Mononuclear cell (primary cell): ENCODE results near the gene GRIK2. TPM values are rescaled to one million over a fixed set of nuclear protein-coding genes. Genes with fewer than 3 reads are reported as not detected.

Experiments
- H3K27me3 ChIP-seq: 2 replicates; pipeline ENCODE4 v1.6.0; 2011; ENCODE audit warnings: low read length, control low read depth; ENCODE audit not compliant: insufficient read depth
- H3K4me1 ChIP-seq: 2 replicates; pipeline ENCODE4 v1.5.1; 2011; ENCODE audit warnings: mild to moderate bottlenecking, low read length, control low read depth; ENCODE audit not compliant: insufficient read depth
- H3K4me3 ChIP-seq: 2 replicates; pipeline ENCODE4 v1.5.1; 2011; ENCODE audit warnings: mild to moderate bottlenecking, low read length, moderate library complexity
- H3K9me3 ChIP-seq: 2 replicates; pipeline ENCODE4 v1.5.1; 2011; ENCODE audit warnings: low read depth, mild to moderate bottlenecking, control low read depth, low read length
- total RNA-seq: library from RNA; depleted of rRNA; stranded (reverse); fragments of >200 nt; gene quantifications from one replicate; pipeline ENCODE4 v1.2.3, GENCODE V29; 2012

Gene GRIK2
- total RNA-seq, 1 donor, result not detected

DNA sequence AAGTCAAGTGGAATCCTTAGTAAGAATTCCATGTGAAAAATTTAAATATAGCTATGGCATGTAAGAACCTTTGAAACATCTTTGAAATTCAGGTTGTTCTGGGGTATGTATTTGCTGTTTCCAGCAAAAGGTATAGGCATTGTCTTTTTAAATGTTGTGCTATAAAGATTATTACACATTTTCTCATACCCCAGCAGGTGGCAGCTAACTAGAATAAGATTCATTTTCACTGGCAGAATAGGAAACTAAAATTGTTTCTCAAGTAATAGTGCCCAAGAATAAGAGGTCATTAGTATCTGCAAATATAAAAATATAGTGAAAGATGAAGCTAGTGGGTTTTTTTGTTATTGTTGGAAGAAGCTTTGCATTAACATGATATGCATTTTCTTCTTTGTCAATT lies 1.8 kb downstream of the GRIK2 start:
- Histone ChIP-seq H3K4me3 (no peak overlapping the region), H3K4me1 (no peaks in the 10 kb centered on the region), H3K27me3 (peaks cover 74% of the 10 kb centered on the region), H3K9me3 (no peaks in the 10 kb centered on the region)

DNA sequence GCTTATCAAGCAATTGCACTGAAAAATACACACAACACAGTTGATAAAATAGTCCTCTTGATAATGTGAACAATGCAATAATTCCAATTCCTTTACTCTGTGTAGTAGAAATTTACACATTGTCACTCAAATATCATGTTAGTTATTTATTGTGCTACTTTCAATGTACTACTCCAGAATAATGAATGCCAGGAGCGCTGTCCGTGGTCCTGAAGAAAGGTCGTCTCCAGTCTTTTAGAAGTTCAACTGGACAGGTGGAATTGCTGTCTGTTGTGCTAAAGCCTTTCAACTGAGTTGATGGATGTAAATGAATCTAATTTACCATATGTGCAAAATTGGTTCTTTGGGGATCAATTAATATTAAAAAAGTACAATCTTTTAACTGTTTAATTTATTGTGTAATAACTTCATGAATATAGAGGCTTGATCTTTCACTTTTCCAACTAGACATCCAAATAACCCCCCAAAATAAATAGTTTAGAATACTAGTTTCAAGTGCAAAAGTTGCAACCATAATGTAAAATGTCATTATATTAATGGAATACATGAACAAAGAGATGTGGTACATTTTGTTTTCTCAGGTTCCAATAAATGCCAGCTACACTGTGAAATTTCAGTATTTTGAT lies 3.2 kb downstream of the GRIK2 start:
- no peaks in the 10 kb centered on the region for H3K9me3 ChIP-seq
- no peaks in the 10 kb centered on the region for H3K4me1 ChIP-seq
- H3K27me3 ChIP-seq, result peaks cover 82% of the 10 kb centered on the region
- no peak overlapping the region for H3K4me3 ChIP-seq

DNA sequence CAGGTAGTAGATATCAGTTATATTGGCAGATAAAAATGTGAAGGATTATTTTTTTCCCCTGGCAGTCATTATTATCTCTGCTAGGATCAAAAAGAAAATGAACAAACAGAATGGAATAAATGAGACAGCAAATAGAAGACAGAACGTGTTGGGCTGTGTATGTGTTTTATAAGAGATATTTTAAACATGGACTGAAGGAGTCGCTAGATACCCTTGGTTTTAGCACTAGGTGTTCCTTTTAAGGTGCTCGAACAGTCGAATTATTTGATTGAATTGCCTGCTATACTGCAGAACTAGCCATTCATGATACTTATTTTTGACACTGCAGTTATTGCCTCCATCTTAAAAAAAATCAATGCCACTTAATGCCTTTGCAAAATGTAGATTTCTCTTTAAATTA lies 3.7 kb downstream of the GRIK2 start:
- Histone ChIP-seq H3K4me3 (no peak overlapping the region), H3K27me3 (peaks cover 85% of the 10 kb centered on the region), H3K9me3 (no peaks in the 10 kb centered on the region), H3K4me1 (no peaks in the 10 kb centered on the region)

DNA sequence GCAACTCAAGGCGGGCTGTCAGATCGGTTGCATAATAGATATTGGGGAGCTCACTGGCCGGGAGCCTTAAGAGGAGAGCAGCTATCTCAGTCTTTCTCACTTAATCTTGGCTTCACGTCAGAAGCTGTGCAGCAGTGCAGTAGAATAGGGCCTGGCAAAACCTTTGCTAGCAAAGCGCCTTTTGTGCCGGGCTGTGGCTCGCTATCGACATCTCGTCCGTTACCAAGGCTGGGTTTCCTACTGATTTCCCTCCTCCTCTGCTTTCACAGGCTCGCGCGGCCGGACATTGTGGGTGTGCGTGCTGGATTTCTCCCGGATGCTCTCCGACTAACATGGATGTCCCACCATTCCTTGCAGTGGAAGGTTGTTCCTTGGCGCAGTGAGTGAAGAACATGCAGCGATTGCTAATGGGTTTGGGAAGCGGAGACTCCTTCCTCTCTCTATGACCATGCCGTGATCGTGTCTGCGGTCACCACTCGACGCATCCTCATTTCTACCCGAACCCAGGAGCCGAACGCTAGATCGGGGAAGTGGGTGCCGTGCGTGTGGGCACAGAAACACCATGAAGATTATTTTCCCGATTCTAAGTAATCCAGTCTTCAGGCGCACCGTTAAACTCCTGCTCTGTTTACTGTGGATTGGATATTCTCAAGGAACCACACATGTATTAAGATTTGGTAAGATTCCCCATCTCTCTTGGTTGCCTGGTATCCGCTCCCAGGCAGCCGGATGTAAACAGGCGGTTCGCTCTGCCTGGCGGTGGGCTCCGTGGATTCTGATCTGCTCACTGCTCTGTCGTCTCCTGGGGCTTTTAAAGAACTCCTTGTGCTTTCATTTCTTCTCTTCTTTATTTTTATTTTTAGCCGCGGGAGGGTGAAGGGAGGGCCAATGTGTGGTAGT lies 5.5 kb downstream of the GRIK2 start:
- Histone ChIP-seq H3K9me3 (no peaks in the 10 kb centered on the region), H3K27me3 (peaks cover 85% of the 10 kb centered on the region), H3K4me3 (no peak overlapping the region), H3K4me1 (no peaks in the 10 kb centered on the region)

DNA sequence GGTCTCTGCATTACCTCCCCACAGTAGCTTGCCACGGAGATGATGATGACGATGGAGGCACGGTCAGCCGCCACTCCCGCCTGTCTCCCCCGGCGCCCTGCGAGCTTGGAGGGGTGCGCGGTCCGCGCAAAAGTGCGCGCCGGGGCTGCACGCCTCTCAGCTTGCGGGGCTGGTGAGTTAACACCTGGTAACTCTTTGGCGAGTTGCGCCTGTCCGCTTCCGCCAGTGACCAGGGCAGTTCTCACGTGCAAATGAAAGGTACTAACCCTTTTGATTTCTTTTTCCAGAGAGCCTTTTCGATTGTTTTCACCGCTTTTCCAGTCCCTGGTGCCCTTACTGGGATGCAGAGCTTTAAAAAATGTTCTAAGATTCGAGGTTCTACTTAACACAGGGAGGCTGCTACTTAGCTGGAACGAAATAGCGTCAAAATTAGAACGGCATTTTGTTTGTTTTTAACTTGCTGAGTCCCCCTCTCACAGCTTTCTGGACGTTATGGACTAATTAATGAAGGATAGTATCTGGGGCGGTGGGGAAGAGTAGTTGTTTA lies 6.2 kb downstream of the GRIK2 start:
- peaks cover 77% of the 10 kb centered on the region for H3K27me3 ChIP-seq
- H3K9me3 ChIP-seq, result no peaks in the 10 kb centered on the region
- no peaks in the 10 kb centered on the region for H3K4me1 ChIP-seq
- H3K4me3 ChIP-seq, result no peak overlapping the region

DNA sequence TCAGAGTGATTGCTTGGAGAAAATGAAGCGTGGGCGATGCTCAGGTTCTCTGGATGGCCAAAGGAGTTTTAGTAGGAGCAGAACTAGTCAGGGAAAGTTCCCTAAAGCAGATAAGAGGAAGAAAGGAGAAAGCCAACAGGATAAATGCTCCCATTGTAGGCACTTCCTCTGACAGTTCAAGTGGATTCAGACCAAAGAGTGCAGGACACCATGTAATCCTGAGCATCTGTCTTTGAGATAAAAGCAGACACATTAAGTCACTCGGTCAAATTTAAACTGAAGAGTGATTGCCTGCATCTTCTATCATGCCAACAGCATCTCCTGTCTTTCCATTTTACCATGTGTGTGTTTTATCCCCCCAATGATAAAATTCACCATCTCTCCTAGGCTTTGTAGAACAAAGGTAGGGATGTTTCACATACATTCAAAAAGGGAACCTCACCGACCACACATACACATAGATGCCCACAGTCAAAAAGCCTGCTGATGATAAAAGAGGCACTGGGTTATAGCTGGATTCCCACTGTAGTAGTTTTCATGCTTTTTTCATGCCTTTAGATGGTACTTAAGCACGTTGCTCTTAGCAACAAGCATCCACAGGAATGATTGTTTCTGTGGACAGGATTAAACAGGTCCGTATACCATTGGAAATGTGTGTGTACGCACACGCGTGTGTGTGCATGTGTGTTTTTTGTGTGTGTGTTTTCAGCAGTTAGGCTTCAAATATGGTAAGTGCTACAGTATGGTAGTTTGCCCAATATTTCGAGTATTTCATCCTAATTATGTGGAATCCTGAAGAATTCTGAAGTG lies 7.0 kb downstream of the GRIK2 start:
- Histone ChIP-seq H3K4me1 (no peaks in the 10 kb centered on the region), H3K27me3 (peaks cover 69% of the 10 kb centered on the region), H3K4me3 (no peak overlapping the region), H3K9me3 (no peaks in the 10 kb centered on the region)

DNA sequence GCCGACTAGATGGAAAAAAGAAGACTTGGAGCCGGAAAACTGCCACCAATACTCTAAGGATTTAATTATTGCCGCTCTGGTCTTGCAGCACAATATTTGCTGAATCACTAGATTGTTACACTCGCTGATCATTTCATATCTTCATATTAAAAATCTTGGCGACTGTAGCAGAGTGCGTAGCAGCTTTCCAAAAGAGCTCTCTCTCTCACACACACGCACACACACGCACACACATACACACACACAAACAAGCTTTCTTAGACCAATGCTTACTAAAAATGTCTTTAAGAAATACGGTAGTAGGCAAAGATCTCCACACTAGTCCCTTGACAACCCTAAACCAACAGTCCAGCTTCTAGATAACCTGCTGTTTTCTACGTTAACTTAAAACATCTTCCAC lies 7.7 kb downstream of the GRIK2 start:
- H3K4me3 ChIP-seq, result no peak overlapping the region
- H3K4me1 ChIP-seq, result no peaks in the 10 kb centered on the region
- H3K27me3 ChIP-seq, result peaks cover 63% of the 10 kb centered on the region
- no peaks in the 10 kb centered on the region for H3K9me3 ChIP-seq

DNA sequence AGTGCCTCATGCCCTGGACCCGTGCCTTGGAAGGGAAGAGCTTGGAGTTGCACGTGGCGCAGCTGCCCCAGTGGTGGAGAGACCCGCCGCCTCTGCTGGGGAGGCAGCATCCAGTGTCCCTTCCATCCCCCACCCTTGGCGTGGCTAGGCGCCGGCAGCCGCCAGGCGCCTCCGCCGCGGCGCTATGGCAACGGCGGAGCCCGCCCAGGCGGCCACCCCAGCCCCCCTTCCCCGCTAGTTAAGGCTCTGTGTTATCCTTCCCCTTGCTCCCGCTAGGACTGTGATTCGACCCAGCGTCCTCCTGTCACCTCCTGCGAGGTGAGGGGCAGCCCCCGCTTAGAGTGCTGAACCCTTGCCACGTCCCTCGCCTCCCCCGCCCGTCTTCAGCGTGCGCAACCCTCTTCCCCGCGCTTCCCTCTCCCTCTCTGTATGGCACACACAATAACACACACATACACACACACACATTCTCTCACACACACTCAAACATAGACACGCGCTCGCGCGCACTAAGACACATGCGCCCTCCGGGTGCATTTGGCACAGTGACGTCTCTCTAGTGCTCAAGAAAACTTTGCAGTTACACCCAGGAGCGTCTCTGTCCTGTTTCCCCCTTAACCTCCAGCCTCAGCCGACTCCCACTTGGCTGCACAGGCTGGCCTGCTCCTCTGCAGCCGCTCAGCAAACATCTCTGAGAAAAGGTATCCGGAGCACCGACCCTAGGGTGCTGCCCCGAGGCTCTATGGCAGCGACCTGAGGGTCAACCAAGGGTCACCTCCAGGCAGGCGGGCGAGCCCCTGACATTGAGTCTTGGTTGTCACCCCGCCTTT lies 8.5 kb downstream of the GRIK2 start:
- peaks cover 62% of the 10 kb centered on the region for H3K27me3 ChIP-seq
- no peaks in the 10 kb centered on the region for H3K4me1 ChIP-seq
- no peak overlapping the region for H3K4me3 ChIP-seq
- no peaks in the 10 kb centered on the region for H3K9me3 ChIP-seq

DNA sequence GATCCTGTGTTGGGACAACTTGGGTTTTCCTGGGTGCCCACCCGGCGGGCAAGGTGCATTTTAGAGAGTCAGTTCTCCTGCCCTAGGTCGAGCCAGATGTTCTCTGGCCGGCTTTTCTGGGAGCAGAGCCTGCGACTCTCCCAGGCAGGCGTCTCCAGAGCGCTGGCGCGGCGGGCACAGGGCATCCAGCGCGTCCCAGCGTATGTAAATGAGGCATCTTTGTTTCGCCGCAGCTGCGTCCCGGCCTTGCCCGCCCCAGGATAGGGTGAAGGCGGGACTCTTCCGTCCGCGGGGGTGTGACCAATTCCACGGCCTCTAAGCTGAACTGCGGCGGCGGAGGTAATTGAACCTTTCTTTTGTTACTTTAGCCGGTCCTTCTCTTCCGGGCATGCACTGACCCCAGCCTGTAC lies 9.1 kb downstream of the GRIK2 start:
- Histone ChIP-seq H3K27me3 (peaks cover 58% of the 10 kb centered on the region), H3K9me3 (no peaks in the 10 kb centered on the region), H3K4me1 (no peaks in the 10 kb centered on the region), H3K4me3 (no peak overlapping the region)

DNA sequence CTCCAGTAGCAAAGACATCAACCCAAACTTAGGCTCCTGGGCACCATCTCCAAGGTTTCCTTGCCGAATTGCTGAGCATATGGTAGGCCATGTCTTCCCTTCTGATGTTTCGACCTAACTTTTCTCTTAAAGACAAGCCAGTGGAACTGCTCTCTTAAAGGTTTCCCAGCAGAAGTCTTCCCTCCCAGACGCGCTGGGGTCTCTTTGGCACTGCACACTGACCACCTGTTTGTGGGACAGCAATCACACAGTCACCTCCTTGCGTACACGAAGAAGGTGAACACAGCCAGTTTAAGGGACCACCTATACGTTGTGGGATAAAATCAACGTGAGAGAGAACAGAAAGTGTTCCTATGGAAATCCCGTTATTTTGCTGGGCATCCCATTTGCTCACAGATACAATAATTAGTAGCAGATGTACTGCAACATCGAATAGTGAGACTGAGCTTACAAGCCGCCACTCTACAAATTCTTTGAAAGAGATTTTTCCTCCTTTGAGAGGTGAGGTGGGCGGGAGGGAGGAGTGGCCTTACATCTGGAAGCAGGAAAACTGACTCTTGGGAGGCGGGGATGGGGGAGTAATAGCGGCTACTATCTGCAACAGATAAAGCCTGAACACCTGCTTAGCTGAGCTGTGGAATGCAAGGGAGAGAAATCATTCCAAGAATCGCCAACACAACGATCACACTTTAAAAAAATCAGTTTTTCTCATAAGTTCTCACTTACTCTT lies 9.9 kb downstream of the GRIK2 start:
- Histone ChIP-seq H3K4me3 (no peak overlapping the region), H3K4me1 (no peaks in the 10 kb centered on the region), H3K27me3 (peaks cover 52% of the 10 kb centered on the region), H3K9me3 (no peaks in the 10 kb centered on the region)

DNA sequence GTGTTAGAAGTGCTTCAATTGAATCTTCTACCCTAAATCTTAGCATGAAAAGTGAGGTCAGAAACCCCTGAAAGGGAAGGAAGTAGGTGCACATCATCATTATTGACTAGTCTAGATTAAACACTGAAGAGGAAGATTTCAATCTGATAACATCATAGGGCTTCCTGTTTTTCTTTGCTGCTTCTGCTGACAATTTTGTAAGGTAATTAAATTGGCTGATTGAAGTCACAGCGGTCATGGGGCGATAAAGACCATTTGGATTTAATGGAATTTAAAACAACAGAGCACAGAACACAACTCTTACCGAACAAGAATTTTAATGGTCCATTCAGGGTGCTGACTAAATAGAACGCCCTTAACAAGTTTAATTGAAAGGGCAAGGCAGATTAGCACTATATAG lies 11.3 kb downstream of the GRIK2 start:
- no peaks in the 10 kb centered on the region for H3K4me1 ChIP-seq
- H3K4me3 ChIP-seq, result no peak overlapping the region
- peaks cover 38% of the 10 kb centered on the region for H3K27me3 ChIP-seq
- H3K9me3 ChIP-seq, result no peaks in the 10 kb centered on the region

DNA sequence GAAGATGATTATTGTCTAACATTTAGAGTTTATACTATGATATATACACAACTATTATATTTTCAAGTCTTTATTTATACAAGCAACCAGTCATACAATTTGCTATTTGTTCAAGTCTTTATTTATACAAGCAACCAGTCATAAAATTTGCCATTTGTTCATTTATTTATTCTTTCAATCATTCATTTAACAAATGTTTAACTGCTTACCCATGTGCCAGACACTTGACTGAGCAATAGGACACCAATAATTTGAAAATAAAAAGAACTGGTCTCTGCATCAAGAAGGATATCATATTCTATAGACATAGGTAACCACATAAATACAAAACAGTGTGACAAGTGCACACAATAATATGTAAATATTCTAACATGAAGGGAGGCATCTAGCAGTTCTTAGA lies 20.3 kb downstream of the GRIK2 start:
- no peaks in the 10 kb centered on the region for H3K27me3 ChIP-seq
- no peaks in the 10 kb centered on the region for H3K9me3 ChIP-seq
- H3K4me1 ChIP-seq, result no peaks in the 10 kb centered on the region
- no peak overlapping the region for H3K4me3 ChIP-seq

DNA sequence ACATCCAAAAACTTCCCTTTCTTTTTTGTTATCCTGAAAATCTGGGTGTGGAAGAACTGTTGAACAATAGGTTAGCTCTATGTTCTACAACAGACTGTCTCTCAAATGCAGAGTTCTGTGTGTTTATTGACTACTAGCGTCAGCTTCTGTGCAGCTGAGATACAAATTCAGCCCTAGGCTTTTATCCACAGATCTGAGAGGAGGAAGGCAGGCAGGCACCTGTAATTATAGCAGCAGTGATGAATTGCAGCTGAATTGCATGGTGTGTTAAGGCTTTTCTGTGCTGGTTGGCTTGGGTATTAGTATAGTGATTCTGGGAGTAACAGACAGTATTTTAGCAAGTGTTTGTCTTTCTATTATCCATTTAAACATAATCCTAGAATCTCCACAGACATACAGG lies 24.4 kb downstream of the GRIK2 start:
- H3K4me3 ChIP-seq, result no peak overlapping the region
- no peaks in the 10 kb centered on the region for H3K27me3 ChIP-seq
- H3K9me3 ChIP-seq, result no peaks in the 10 kb centered on the region
- H3K4me1 ChIP-seq, result no peaks in the 10 kb centered on the region

DNA sequence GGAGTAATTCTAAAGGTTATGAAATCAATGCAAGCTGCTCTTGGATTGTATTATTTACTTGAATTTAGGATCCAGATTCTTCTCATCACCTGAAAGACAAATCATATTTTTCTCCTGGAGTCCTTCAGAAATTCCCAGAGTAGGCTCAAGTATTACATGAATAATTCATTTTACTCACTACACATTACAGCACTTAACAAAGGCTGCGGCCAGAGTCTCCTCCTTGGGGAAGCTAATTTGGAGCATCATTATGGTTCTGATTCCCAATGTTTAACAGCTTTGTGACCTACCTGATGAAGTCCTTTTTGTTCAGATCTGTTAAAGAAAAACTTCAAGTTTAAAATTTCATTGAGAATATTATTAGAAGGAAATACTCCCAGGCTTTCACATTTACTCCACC lies 28.7 kb downstream of the GRIK2 start:
- no peaks in the 10 kb centered on the region for H3K27me3 ChIP-seq
- no peak overlapping the region for H3K4me3 ChIP-seq

More for the DNA sequence above, 28.7 kb downstream of the GRIK2 start:
- Histone ChIP-seq H3K9me3 (no peaks in the 10 kb centered on the region), H3K4me1 (no peaks in the 10 kb centered on the region)
